Measurements from ENCODE around the gene PRKN.

The PRKN gene

DNA sequence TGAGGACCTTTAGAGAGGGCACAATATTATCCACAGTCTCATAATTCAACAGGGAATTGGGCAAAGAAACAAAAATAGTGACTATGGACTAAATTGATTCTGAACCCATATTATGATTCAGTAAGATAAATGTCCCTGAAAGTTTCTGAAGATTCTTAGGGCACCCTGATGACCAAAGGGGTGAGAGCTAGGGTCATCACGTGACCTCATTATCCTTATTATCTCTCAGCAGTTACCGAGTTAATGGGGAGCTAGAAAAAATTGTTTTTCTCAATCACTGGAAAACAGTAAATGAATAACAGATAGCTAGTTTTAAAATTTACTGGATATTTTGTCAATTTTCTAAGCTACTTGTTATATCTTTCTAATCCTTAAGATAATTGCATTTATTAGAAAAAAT lies 639.5 kb downstream of the PRKN start:
- no peak for DNase-seq

DNA sequence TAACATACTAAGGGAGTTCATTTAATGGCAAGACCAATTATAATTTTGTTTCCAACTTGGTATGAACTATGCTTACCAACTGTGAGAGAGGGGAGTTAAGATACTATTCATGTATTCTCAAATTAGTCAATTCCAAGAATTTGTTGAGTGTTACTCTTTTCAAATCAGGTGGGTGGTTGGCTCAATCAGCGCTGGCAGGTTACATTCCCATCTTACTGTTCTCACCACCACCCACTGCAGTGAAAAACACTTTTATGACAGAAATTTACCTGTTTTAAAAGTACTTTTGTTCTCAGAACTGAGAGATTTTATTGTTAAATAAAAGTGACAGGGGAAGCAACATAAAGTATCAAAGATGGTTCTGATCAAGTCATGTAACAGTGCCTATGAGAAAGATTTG lies 642.0 kb downstream of the PRKN start:
- DNase-seq: no peak

DNA sequence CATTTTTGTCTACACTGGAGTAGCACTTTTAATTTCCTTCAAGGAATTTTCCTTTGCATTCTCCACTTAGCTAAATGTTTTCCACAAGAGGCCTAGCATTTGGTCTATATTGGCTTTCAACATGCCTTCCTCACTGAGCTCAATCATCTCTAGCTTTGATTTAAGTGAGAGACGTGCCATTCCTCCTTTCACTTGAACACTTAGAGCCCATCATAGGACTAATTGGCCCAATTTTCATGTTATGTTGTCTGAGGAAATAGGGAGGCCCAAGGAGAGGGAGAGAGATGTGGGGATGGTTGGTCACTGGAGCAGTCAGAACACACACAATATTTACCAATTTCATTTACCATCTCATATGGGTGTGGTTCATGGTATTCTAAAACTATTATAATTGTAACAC lies 645.0 kb downstream of the PRKN start:
- no peak for DNase-seq

- no peak for DNase-seq
These were observed 648.9 kb downstream of the PRKN start for GRCh38 chr6:162078667-162079066.

- DNase-seq: no peak
These were observed 649.4 kb downstream of the PRKN start for GRCh38 chr6:162078126-162078525.

- DNase-seq: no peak
These were observed 650.8 kb downstream of the PRKN start for GRCh38 chr6:162076816-162077215.

GRCh38 chr6:162074641-162075275 lies 652.8 kb downstream of the PRKN start:
- no peak for DNase-seq

DNA sequence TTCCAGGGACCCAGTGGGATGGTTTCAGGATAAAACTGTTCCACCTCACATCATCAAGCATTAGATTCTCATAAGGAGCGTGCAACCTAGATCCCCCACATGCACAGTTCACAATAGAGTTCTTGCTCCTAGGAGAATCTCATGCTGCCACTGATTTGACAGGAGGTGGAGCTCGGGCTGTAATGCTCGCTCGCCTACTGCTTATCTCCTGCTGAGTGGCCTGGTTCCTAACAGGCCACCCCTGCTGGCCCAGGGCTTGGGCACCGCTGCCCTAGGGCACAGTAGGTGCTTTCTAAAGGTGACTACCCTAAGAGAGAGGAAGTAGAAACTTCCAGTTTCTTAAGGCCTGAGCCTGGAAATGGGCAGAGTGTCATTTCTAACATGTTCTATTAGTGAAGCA lies 656.9 kb downstream of the PRKN start:
- no peak for DNase-seq

DNA sequence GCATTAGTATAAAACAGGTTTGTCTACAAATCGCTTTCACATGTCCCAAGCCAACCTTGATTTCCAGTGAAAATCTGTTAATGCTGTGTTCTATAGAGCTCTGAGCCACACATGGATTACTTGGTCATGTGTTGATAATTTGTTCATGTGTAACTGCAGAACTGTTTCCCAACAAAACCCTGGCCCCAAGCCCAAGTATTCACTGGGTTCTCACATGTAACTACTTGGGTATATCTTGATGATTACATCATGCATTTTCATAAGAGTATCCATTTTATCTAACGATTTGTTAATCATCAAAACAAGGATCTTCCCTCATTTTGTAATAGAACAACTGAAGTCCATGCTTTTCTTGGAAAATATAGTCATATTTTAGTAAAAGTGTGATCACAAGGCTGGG lies 657.6 kb downstream of the PRKN start:
- no peak for DNase-seq

GRCh38 chr6:162068340-162068739 lies 659.2 kb downstream of the PRKN start:
- no peak for DNase-seq

DNA sequence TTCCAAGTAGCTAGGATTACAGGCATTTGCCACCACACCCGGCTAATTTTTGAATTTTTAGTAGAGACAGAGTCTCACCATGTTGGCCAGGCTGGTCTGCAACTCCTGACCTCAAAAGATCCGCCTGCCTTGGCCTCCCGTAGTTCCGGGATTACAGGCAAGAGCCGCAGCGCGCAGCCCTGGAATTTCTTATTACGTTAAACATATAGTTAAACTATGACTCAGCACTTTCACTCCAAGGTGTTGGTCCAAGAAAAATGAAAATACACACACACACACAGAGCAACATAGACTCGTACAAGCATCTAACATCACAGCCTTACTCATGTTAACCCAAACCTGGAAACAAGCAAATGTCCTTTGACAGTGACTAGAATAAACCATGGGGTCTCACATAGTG lies 663.9 kb downstream of the PRKN start:
- DNase-seq: no peak

DNA sequence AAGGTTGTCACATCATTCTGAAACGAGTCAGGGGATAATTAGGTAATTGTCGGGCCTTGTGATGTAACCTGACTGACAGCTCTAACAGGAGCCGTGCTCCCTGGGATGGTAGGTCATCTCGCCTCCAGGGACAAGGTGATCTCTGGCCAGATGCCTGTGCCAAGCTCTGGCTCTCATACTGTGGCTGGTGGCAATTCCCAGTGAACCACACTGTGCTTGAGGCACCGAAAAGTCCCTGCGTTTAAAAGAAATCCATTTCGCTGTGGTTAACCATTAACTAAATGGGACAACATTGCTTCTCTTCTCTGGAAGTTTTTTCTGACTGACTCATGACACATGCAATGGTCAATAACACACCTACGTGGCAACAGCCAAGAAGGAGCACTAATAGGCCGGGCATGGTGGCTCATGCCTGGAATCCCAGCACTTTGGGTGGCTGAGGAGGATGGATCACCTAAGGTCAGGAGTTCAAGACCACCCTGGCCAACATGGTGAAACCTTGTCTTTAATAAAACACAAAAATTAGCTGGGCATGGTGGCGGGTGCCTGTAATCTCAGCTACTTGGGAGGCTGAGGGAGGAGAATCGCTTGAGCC lies 669.2 kb downstream of the PRKN start:
- no peak for DNase-seq

DNA sequence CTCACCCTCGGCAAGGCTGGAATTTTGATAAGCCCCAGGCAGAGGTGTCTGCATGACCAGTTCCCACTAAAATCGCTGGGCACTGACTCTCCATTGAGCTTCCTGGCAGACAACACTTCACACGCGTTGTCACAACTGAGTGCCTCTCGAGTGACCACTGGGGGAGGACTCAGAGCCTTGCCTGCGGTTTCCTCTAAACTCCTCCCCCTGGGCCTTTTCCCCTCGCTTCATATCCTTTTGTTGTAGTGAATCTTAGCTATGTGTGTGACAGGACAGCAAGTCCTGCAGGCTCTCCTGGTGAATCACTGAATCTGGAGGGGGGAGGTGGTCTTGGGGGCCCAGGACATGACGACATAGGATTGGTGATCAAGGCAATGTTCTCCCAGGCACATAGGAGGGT lies 670.8 kb downstream of the PRKN start:
- DNase-seq: peak; percentile 0

DNA sequence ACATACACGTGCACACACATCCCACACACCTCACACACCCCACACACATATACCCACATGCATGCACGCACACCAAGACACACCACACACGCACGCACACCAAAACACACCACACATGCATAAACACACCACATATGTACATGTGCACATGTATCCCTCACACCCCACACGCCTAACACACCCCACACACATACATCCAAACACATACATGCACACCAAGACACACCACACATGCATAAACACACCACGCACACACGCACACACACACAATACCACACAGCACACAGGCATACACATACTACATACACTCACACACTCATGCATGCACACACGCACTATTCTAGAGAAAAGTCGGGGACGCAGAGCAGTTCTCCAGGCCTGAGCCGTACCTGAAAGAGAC lies 671.5 kb downstream of the PRKN start:
- no peak for DNase-seq

- DNase-seq: no peak
These were observed 672.2 kb downstream of the PRKN start for GRCh38 chr6:162055365-162055764.

DNA sequence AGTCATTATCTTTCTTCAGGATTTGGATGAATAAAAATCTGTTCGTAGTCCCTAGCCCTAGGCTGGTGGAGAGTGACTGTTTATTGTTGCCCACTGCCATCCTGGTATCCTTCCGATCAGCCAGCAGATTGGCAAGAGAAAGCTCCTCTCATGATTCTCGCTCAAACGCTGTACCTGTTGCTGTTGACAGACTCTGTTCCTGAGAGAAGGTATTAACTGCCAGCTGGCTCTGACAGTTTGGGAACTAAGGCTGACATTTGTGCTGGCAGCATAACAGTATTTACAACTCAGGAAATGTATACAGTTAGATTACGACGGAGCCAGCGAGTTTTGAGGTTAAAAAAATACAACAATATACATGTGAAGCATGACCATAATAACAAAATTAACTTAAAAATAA lies 674.5 kb downstream of the PRKN start:
- DNase-seq: no peak

GRCh38 chr6:162050579-162050978 lies 677.0 kb downstream of the PRKN start:
- no peak for DNase-seq

DNA sequence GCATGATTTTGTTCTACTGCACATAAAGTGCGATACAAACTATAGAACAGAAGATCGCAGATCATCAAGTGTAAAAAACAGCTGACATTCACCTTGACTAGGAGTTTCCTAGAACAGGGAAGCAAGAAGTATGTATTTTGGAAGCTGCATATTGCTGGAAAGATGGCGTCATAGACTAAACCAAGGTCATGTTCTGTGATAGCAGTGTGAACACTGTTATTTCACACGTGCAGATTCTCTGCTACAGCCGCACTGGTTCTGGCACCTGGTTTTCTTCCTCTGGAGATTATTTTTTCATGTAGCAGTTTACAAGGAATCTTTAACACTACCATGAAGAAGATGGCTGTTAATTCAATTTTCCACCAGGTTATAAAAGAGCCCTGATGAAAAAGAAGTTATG lies 681.2 kb downstream of the PRKN start:
- DNase-seq: no peak

GRCh38 chr6:162032620-162033019 lies 694.9 kb downstream of the PRKN start:
- no peak for DNase-seq

DNA sequence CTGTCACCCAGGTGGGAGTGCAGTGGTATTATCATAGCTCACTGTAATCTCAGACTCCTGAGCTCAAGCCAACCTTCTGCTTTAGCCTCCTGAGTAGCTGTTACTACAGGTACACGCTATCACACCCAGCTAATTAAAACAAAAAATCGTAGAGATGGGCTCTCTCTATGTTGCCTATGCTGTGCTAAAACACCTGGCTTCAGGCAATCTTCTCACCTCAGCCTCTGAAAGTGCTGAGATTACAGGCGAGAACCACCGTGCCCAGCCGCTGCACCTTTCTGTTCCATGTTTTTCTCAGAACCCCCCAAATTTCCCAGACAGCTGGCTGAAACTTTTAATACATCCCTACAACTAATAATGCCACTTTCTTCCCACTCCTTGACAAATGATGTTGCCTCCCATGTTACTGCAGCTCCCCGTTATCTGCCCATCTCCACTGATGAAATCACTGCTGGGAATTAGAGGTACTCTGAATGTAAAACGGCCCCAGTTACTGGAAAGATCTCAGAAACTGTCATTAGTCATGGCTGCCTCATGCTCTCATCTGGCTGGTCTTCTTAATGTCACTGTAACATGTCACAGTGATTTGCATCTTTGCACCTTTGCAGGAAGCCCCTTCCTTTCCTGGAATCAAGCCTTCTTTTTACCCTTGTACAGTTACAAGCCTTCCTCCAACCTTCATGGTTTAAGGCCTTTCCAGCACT lies 697.5 kb downstream of the PRKN start:
- no peak for DNase-seq

DNA sequence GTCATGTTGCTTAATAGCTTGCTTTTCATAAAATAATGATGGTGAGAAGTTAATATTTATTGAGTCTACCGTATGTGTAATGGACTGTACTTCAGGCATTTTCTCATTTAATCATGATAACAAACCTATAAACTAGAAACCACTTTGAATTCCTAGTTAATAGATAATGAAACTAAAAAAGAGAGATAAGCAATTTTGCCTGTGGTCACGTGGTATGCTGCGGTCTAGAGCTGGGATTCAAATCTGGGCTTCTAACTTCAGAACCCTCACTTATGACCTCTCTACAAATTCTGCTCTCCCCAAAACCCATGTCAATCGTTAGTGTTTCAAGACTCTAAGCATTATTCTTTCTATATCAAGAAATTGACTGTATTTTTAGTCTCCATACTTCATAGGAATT lies 700.7 kb downstream of the PRKN start:
- no peak for DNase-seq

DNA sequence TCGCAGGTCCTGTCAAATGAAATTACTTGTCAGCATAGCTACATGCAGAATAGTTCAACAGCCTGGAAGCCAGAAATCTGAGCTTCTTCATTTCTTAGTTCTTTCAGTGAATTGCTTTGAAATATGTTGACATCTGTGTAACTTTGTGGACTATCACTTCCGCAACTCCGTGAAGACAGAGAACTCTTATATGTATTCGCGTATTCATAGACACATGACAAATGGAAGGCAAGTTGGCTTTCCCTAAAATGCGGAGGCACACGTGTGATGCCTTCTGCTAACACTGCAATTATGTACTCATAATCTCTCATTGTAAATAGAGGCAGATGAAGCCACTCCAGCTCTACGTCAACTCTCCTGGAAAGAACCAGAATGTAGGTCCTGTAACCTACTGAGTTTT lies 701.5 kb downstream of the PRKN start:
- DNase-seq: no peak

GRCh38 chr6:162019349-162019748 lies 708.2 kb downstream of the PRKN start:
- DNase-seq: no peak

DNA sequence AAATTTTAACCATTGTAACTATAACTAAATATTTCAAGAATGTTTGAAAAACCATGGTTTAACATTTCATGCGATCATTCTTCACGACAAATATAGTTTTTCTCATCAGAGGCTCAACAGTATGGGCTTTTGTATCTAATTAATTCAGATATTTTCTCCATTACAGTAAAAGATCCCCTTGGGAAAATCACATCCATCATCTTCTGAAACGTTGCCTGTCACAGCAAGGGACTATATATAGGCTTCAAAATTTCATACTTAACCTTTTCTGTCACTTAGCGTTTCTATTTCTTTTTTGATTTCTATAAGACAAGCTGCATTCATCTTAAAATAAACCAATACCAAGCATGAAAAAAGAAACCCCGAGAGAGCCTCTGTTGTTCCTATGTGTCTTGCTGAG lies 710.0 kb downstream of the PRKN start:
- no peak for DNase-seq

All from NCI-H774 (cell line).